Activated CD8-positive, alpha-beta memory T cell treated with anti-CD3 and anti-CD28 coated beads, Interleukin-2, amount 50 U/mL, for 24 hours (primary cell): Measurements from ENCODE around the gene CEACAM21.

ENCODE experiments used
- DNase-seq: peaks from one replicate; pipeline ENCODE4 v3.0.0-alpha.2; 2020; ENCODE audit errors: extremely low read depth

Gene CEACAM21

GRCh38 chr19:41619018-41619556 is 43.1 kb downstream of the CEACAM21 start:
- DNase-seq = no peak

- no peak for DNase-seq
These were observed 44.2 kb downstream of the CEACAM21 start for GRCh38 chr19:41620171-41620570.

- no peak for DNase-seq
These were observed 45.3 kb downstream of the CEACAM21 start for GRCh38 chr19:41621226-41621625.

DNA sequence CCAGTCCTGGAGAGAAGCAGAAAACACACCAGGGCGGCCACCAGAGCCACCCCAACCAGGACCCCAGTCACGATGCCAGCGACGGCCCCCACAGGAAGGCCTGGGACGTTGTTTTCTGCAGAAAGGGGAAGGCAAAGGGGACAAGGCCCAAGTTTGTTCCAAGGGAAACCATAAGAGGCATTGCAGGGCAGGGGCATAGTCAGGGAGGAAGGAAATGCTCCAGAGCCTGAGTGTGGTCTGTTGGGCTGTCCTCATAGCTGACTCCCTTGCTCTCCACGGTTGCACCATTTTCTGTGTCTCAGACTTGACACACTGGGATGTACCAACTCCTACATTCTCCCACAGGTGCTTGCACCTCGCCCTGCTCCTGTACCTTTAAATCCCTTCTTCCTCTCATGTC is 45.7 kb downstream of the CEACAM21 start:
- DNase-seq = no peak

DNA sequence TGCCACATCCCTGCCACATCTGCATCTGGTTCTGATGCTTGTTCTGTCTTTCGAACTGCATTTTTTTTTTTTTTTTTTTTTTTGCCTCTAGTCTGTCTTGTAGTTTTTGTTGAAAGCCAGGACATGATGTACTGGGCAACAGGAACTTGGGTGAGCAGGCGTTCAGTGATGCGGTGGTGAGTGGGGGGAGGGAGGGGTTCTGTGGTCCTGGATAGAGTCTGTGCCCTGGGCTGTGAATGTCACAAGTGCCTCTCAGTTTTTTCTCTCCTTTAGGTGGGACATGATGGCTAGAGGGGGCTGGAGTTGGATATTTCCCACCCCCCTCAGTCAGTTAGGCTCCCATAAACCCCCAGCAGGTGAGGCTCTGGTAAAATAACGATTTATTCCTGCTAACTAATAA is 47.4 kb downstream of the CEACAM21 start:
- DNase-seq = no peak

DNA sequence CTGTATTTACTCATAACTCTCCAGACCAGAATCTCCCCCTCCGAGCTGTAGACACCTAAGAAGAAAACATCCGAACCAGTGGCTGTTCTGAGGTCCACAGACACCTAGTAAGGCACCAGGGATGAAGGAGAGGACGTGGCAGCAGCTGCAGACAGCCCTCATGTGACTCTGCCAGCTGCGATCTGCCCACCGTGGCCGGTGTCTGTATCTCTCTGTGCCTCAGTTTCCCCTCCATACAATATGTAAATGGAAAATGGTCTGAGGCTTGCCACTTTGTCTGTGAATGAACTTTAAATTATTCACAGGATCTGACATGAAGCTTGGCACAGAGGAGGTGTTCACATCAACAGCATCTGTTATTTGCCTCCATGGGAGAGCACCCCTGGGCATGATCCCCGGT is 48.5 kb downstream of the CEACAM21 start:
- DNase-seq = no peak

GRCh38 chr19:41624937-41625336 is 49.0 kb downstream of the CEACAM21 start:
- no peak for DNase-seq

DNA sequence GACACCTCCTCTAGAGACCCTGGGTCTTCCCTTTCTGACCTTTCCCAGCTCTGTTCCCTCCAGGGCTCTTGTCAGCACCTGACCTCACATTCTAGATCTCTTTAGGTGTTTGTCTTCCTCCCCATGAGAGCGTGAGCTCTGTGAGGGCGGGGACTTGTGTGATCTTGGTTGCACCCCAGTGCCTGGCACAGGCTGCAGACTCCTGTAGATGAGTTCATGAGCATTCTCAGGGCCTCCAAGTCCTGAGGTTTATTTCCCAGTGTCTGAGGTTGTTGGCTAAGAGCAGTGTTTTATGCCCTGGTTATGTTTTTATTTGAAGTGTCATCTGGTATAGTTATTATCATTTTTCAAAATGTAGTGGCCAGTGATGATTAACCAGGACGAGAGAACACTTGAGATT is 50.3 kb downstream of the CEACAM21 start:
- DNase-seq = no peak

GRCh38 chr19:41626877-41627276 is 50.9 kb downstream of the CEACAM21 start, which contains the start of gene CEACAM4:
TSS of gene CEACAM4 (minus strand) at chr19:41627074. CDS start at chr19:41626963, 111 bp downstream.
- no peak for DNase-seq

DNA sequence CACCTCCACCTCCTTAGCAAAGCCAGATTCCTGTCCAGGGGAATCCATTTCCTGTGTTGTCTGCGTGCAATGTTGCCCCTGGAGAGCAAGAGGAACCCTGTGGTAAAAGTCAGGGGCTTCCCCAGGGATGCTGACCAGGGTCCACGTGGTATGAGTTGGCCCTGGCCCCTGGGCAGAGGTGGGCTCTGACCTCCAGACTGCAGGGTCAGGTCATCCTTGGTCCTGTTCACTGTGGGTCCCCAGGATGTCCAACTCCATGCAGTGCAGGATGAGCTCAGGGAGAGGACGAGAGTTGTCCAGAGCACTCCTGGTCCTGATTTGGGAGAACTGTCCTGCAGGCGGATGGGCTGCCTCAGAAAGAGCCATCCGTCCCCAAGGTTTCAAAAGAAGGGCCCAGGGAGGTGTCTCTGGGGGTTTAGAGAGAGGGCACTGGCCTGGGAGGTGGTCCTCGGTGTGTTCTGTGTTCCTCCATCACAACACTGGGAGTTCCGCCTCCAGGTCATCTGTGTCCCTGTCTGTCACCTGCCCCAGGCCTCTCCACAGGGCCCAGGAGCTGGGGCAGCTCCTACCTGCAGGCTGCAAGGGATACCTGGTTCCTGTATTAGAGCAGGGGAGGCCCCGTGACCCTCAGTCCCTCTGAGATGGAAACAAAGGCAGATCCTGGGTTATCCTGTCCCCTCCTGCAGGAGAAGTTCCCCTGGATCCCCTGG is 52.2 kb downstream of the CEACAM21 start:
- no peak for DNase-seq
